CD14-positive monocyte (primary cell): Measurements from ENCODE around the gene KRTAP21-3. TPM values are rescaled to one million over a fixed set of nuclear protein-coding genes. Genes with fewer than 3 reads are reported as not detected.

ENCODE experiments used
- DNase-seq, 3 donors: peaks; one replicate each; pipeline ENCODE4 v3.0.0-alpha.2; 2011 to 2022
- H2AFZ ChIP-seq: 2 replicates; pipeline ENCODE4 v1.6.0; 2012; ENCODE audit warnings: mild to moderate bottlenecking, low read depth, low read length, inconsistent platforms; ENCODE audit not compliant: insufficient read depth, poor library complexity, severe bottlenecking
- H3K27ac ChIP-seq, 2 donors: 1 replicate in 1 of 2; 2 replicates in 1 of 2; pipeline ENCODE4 v1.5.1; 2012 to 2013; ENCODE audit warnings: low read length in 2 of 2, control low read depth in 1 of 2, inconsistent platforms in 1 of 2, low read depth in 1 of 2, mild to moderate bottlenecking in 1 of 2
- H3K27me3 ChIP-seq, 2 donors: one replicate each; pipeline versions ENCODE4 v1.6.0 to v1.6.1; 2011 to 2013; ENCODE audit warnings: low read length in 2 of 2; ENCODE audit not compliant: control insufficient read depth in 2 of 2, insufficient read depth in 2 of 2
- H3K36me3 ChIP-seq, 2 donors: replicated peaks in 1 of 2; 1 replicate in 1 of 2; 2 replicates in 1 of 2; pipeline versions ENCODE4 v1.5.1 to v1.6.1; 2012 to 2013; ENCODE audit warnings: low read length in 2 of 2, control low read depth in 1 of 2, inconsistent platforms in 1 of 2, mild to moderate bottlenecking in 1 of 2; ENCODE audit not compliant: insufficient read depth in 2 of 2, control insufficient read depth in 1 of 2
- H3K4me1 ChIP-seq, 2 donors: 1 replicate in 1 of 2; 2 replicates in 1 of 2; pipeline versions ENCODE4 v1.5.1 to v1.6.1; 2012 to 2013; ENCODE audit warnings: low read length in 2 of 2, control low read depth in 1 of 2, inconsistent platforms in 1 of 2, mild to moderate bottlenecking in 1 of 2, moderate library complexity in 1 of 2; ENCODE audit not compliant: insufficient read depth in 2 of 2, control insufficient read depth in 1 of 2
- H3K4me2 ChIP-seq: replicated peaks from 2 replicates; pipeline ENCODE3; 2012; ENCODE audit warnings: low read length, moderate library complexity, mild to moderate bottlenecking; ENCODE audit not compliant: poor library complexity, severe bottlenecking; ENCODE audit errors: extremely low read depth
- H3K4me3 ChIP-seq, 3 experiments: fragments of 200-600 bp in 1 of 3; sonication (generic) in 1 of 3; replicated peaks in 1 of 3; 1 replicate in 2 of 3; 2 replicates in 1 of 3; pipeline ENCODE4 v1.5.1; 2011 to 2013; ENCODE audit warnings: low read length in 3 of 3, mild to moderate bottlenecking in 3 of 3, control low read depth in 2 of 3, low read depth in 2 of 3, inconsistent platforms in 1 of 3, moderate library complexity in 1 of 3
- H3K79me2 ChIP-seq: 2 replicates; pipeline ENCODE4 v1.6.0; 2012; ENCODE audit warnings: mild to moderate bottlenecking, control low read depth, inconsistent platforms, low read length, moderate library complexity; ENCODE audit not compliant: insufficient read depth
- H3K9ac ChIP-seq: 2 replicates; pipeline ENCODE4 v1.6.0; 2017; ENCODE audit warnings: low read length, mild to moderate bottlenecking; ENCODE audit not compliant: insufficient read depth, poor library complexity, severe bottlenecking
- H3K9me3 ChIP-seq, 2 donors: replicated peaks in 1 of 2; 1 replicate in 1 of 2; 2 replicates in 1 of 2; pipeline versions ENCODE4 v1.5.1 to v1.6.1; 2012 to 2013; ENCODE audit warnings: low read length in 2 of 2, control low read depth in 1 of 2; ENCODE audit not compliant: control insufficient read depth in 1 of 2, insufficient read depth in 1 of 2
- H4K20me1 ChIP-seq: 2 replicates; pipeline ENCODE4 v1.6.0; 2012; ENCODE audit warnings: mild to moderate bottlenecking, low read length, control low read depth, moderate library complexity; ENCODE audit not compliant: insufficient read depth
- H3K27ac Mint-ChIP-seq, 7 donors: one replicate each; pipeline ENCODE4 v1.8.0; 2020; ENCODE audit warnings: mild to moderate bottlenecking in 7 of 7, mixed read lengths in 7 of 7, moderate library complexity in 6 of 7, inconsistent platforms in 2 of 7
- H3K27me3 Mint-ChIP-seq, 3 donors: one replicate each; pipeline ENCODE4 v1.8.0; 2021 to 2022; ENCODE audit warnings: low read depth in 3 of 3, mild to moderate bottlenecking in 3 of 3, mixed read lengths in 3 of 3, moderate library complexity in 3 of 3, inconsistent platforms in 1 of 3
- H3K36me3 Mint-ChIP-seq, 2 donors: one replicate each; pipeline ENCODE4 v1.8.0; 2020; ENCODE audit warnings: mixed read lengths in 2 of 2, inconsistent platforms in 1 of 2, mild to moderate bottlenecking in 1 of 2
- H3K4me1 Mint-ChIP-seq: one replicate; pipeline ENCODE4 v1.8.0; 2020; ENCODE audit warnings: mild to moderate bottlenecking, mixed read lengths
- H3K4me3 Mint-ChIP-seq, 2 donors: one replicate each; pipeline ENCODE4 v1.8.0; 2020; ENCODE audit warnings: mild to moderate bottlenecking in 2 of 2, mixed read lengths in 2 of 2, moderate library complexity in 1 of 2
- H3K9me3 Mint-ChIP-seq, 7 donors: one replicate each; pipeline ENCODE4 v1.8.0; 2020 to 2022; ENCODE audit warnings: mixed read lengths in 7 of 7, mild to moderate bottlenecking in 6 of 7, moderate library complexity in 6 of 7, inconsistent platforms in 2 of 7
- WGBS: methylation state at CpG from one replicate; pipeline ENCODE4 v1.1.5; 2013; ENCODE audit warnings: missing lambda C conversion rate; ENCODE audit not compliant: insufficient coverage; 5-methylcytosine and 5-hydroxymethylcytosine counted together
- intact Hi-C, 2 donors: fragments of 100-400 bp; cut with micrococcal nuclease; formaldehyde crosslinking; loops; one replicate each; pipeline versions ENCODE4 v1.15.0 to v1.15.1; 2023
- polyA plus RNA-seq, 3 donors: library from polyadenylated mRNA; depleted of rRNA in 1 of 3; unstranded in 2 of 3; stranded (reverse) in 1 of 3; fragments of 300-500 nt in 2 of 3; fragments of >200 nt in 1 of 3; fragmentation: Illumina TruSeq in 2 of 3; gene quantifications; 1 replicate in 2 of 3; 2 replicates in 1 of 3; pipeline ENCODE4 v1.2.3, GENCODE V29; 2012 to 2021
- TF ChIP-seq, protein P1 (sequence below): fragments of 200-600 bp; IDR thresholded peaks from one replicate; pipeline ENCODE4 v1.8.0; 2022; ENCODE audit warnings: antibody characterized with exemption, mild to moderate bottlenecking

The KRTAP21-3 gene
- polyA plus RNA-seq, 3 donors = not detected

DNA sequence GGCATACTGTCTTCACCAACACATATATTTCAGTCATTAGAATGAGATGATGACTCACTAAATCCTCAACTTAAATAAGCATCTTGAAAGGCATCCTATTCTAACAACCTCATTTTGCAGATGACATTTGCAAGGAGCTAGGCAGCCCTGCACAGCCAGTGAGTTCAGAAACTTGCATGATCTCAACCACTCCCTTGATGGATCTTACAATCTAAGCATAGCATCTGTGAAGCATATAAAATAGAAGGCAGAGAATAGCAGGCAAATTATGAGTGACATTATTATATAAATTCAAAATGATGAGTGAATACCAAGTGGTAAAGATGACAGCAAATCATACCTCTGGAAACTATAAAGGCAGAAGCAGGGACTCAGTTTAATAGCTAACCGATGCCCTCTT, 44.3 kb downstream of the KRTAP21-3 start:
- no peak overlapping the region for H3K27ac Mint-ChIP-seq
- H3K4me1 ChIP-seq = no peaks in the 10 kb centered on the region
- TF ChIP-seq, protein P1, sequence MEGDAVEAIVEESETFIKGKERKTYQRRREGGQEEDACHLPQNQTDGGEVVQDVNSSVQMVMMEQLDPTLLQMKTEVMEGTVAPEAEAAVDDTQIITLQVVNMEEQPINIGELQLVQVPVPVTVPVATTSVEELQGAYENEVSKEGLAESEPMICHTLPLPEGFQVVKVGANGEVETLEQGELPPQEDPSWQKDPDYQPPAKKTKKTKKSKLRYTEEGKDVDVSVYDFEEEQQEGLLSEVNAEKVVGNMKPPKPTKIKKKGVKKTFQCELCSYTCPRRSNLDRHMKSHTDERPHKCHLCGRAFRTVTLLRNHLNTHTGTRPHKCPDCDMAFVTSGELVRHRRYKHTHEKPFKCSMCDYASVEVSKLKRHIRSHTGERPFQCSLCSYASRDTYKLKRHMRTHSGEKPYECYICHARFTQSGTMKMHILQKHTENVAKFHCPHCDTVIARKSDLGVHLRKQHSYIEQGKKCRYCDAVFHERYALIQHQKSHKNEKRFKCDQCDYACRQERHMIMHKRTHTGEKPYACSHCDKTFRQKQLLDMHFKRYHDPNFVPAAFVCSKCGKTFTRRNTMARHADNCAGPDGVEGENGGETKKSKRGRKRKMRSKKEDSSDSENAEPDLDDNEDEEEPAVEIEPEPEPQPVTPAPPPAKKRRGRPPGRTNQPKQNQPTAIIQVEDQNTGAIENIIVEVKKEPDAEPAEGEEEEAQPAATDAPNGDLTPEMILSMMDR = no peak
- H3K79me2 ChIP-seq = no peaks in the 10 kb centered on the region
- H3K27me3 ChIP-seq = no peaks in the 10 kb centered on the region
- intact Hi-C loops = no loop called here
- no peaks in the 10 kb centered on the region for H3K36me3 ChIP-seq
- no peak overlapping the region for H3K4me3 Mint-ChIP-seq
- H3K4me3 ChIP-seq = no peak overlapping the region
- no peak overlapping the region for H2AFZ ChIP-seq
- H3K9me3 Mint-ChIP-seq = peaks cover 0 to 15% (median 4%) of the 10 kb centered on the region in 7 donors
- H3K27me3 Mint-ChIP-seq = peaks cover 0 to 2% (median 0%) of the 10 kb centered on the region in 3 donors
- peaks cover 8 to 34% of the 10 kb centered on the region in 2 donors for H3K9me3 ChIP-seq
- H3K9ac ChIP-seq = no peak overlapping the region
- H3K36me3 Mint-ChIP-seq = no peaks in the 10 kb centered on the region
- no peaks in the 10 kb centered on the region for H4K20me1 ChIP-seq
- no CpG with 5 or more reads among the region's 1 CpG for WGBS
- H3K4me1 Mint-ChIP-seq = no peaks in the 10 kb centered on the region
- H3K4me2 ChIP-seq = no peak overlapping the region
- no peak overlapping the region for H3K27ac ChIP-seq
- no peak for DNase-seq

DNA sequence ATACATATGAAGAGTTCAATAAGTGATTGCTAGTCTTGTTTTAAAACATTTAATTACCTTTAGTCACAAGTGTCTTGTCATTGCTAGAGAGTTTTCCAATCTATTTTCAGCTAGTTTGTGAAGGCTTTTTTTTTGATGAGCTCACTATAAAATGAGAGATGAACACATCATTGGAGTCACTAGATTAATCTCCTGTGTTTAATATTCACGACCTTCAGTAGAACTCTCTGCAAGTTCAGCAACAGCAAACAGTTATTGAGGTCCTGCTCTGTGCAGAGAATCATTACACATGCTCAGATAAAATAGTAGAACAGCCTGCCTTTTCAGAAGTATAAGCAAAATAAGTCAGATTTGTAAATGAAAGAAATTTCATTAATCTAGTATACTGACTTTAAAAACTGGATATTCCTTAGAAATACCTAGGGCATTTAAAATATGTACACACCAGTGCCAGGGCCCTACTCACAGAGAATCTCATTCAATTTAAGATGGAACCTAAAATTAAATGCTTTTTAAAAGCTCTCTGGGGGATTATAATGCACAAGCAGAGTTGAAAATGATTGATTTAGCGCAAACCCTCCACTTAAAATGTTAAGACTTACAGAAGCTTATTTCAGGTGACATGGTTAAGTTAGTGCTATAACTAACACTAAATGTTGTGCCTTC, 45.5 kb downstream of the KRTAP21-3 start:
- Mint-ChIP-seq H3K27ac (no peak overlapping the region), H3K36me3 (no peaks in the 10 kb centered on the region), H3K27me3 (peaks cover 0 to 2% (median 0%) of the 10 kb centered on the region in 3 donors), H3K4me3 (no peak overlapping the region), H3K9me3 (peaks cover 0 to 18% (median 7%) of the 10 kb centered on the region in 7 donors), H3K4me1 (no peaks in the 10 kb centered on the region)
- Histone ChIP-seq H3K4me3 (no peak overlapping the region), H3K9me3 (peaks cover 14 to 36% of the 10 kb centered on the region in 2 donors), H3K79me2 (no peaks in the 10 kb centered on the region), H3K36me3 (no peaks in the 10 kb centered on the region), H3K4me1 (no peaks in the 10 kb centered on the region), H3K27me3 (no peaks in the 10 kb centered on the region), H4K20me1 (no peaks in the 10 kb centered on the region), H3K4me2 (no peak overlapping the region), H3K27ac (no peak overlapping the region), H2AFZ (no peak overlapping the region), H3K9ac (no peak overlapping the region)
- intact Hi-C loops = no loop called here
- TF ChIP-seq, protein P1 = no peak
- DNase-seq = no peak
- no CpG with 5 or more reads among the region's 2 CpGs for WGBS
